Smooth muscle cell (in vitro differentiated cells): ENCODE data around the gene NPM3. TPM values are rescaled to one million over a fixed set of nuclear protein-coding genes. Genes with fewer than 3 reads are reported as not detected.

ENCODE experiments used
- DNase-seq: peaks from one replicate; lab custom pipeline; 2025; ENCODE audit not compliant: unreplicated experiment; lab: John Stamatoyannopoulos, UW
- H2AFZ ChIP-seq: fragments of 200-600 bp; sonication (generic); 2 replicates; pipeline ENCODE4 v1.6.0; 2016; ENCODE audit warnings: antibody characterized with exemption, low read depth, mild to moderate bottlenecking
- H3F3A ChIP-seq: fragments of 200-600 bp; sonication (generic); 2 replicates; pipeline ENCODE4 v1.6.0; 2017; ENCODE audit warnings: antibody characterized with exemption, low read depth
- H3K27ac ChIP-seq: fragments of 200-600 bp; sonication (generic); 2 replicates; pipeline ENCODE4 v1.5.1; 2016; ENCODE audit warnings: low read depth, mild to moderate bottlenecking
- H3K27me3 ChIP-seq: fragments of 200-600 bp; sonication (generic); 2 replicates; pipeline ENCODE4 v1.6.1; 2016; ENCODE audit warnings: low read depth, mild to moderate bottlenecking
- H3K36me3 ChIP-seq: fragments of 200-600 bp; sonication (generic); 2 replicates; pipeline ENCODE4 v1.5.1; 2016; ENCODE audit warnings: low read depth
- H3K4me1 ChIP-seq: fragments of 200-600 bp; sonication (generic); 2 replicates; pipeline ENCODE4 v1.5.1; 2016; ENCODE audit warnings: low read depth
- H3K4me2 ChIP-seq: fragments of 200-600 bp; sonication (generic); 2 replicates; pipeline ENCODE4 v1.6.0; 2016; ENCODE audit warnings: mild to moderate bottlenecking
- H3K4me3 ChIP-seq: fragments of 200-600 bp; sonication (generic); 2 replicates; pipeline ENCODE4 v1.5.1; 2016; ENCODE audit warnings: mild to moderate bottlenecking
- H3K79me2 ChIP-seq: fragments of 200-600 bp; sonication (generic); 2 replicates; pipeline ENCODE4 v1.6.0; 2016; ENCODE audit warnings: low read depth, mild to moderate bottlenecking
- H3K9ac ChIP-seq: fragments of 200-600 bp; sonication (generic); 2 replicates; pipeline ENCODE4 v1.6.0; 2016; ENCODE audit warnings: low read depth
- H3K9me3 ChIP-seq: fragments of 200-600 bp; sonication (generic); replicated peaks from 2 replicates; pipeline ENCODE4 v1.5.1; 2016; ENCODE audit warnings: low read depth
- H4K20me1 ChIP-seq: fragments of 200-600 bp; sonication (generic); 2 replicates; pipeline ENCODE4 v1.6.0; 2016; ENCODE audit warnings: low read depth
- whole genome bisulfite sequencing: methylation state at CpG from one replicate; pipeline ENCODE4 v1.1.7; 2016; ENCODE audit warnings: low lambda C conversion rate; 5-methylcytosine and 5-hydroxymethylcytosine counted together
- polyA plus RNA-seq: library from polyadenylated mRNA; unstranded; fragments of >200 nt; fragmentation: Nextera tagmentation; extraction: Ambion mirVana; gene quantifications from 2 replicates; pipeline ENCODE4 v1.2.1, GENCODE V29; 2016
- total RNA-seq: library from RNA; depleted of rRNA; stranded (reverse); fragments of >200 nt; gene quantifications from 2 replicates; pipeline ENCODE4 v1.2.3, GENCODE V29; 2014
- TF ChIP-seq, protein P1 (sequence below): fragments of 200-600 bp; sonication (generic); IDR thresholded peaks from 2 replicates; pipeline ENCODE4 v1.5.1; 2017; ENCODE audit warnings: borderline replicate concordance, mild to moderate bottlenecking, antibody characterized with exemption; ENCODE audit not compliant: insufficient read depth, poor library complexity, severe bottlenecking

NPM3 gene
- total and polyA plus RNA-seq, 2 experiments from 2014 or later: 10.2 to 65.0 TPM

DNA sequence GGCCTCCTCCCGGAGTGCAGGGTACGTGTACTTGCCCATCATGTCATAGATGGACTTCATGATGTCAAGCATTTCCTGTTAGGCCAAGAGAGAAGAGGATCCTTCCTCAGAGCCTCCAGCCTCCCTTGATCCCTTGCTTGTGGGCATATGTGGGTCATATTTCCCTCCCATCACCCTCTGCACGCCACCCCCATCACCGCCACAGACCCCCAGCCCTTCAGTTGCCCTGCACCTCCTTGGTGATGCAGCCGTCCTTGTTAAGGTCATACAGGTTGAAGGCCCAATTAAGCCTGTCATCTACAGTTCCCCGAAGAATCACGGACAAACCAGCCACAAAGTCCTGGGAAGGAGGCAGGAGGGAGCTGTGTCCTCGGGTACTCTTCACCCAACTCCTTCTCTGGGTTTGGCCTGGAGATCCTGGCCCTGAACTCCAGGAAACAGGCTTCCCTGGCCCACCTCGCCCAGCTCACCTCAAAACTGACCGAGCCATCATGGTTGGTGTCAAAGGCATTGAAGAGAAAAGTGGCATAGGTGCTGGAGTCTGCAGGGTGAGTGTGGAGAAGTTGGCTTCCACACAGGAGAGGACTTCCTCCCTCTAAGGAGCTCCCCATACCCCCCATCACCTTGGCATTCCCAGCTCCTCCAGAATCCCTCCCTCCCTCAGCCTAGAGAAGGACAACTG is 44.8 kb upstream of the NPM3 start:
- no peak overlapping the region for H3K9ac ChIP-seq
- no peaks in the 10 kb centered on the region for H3F3A ChIP-seq
- TF ChIP-seq, protein P1, sequence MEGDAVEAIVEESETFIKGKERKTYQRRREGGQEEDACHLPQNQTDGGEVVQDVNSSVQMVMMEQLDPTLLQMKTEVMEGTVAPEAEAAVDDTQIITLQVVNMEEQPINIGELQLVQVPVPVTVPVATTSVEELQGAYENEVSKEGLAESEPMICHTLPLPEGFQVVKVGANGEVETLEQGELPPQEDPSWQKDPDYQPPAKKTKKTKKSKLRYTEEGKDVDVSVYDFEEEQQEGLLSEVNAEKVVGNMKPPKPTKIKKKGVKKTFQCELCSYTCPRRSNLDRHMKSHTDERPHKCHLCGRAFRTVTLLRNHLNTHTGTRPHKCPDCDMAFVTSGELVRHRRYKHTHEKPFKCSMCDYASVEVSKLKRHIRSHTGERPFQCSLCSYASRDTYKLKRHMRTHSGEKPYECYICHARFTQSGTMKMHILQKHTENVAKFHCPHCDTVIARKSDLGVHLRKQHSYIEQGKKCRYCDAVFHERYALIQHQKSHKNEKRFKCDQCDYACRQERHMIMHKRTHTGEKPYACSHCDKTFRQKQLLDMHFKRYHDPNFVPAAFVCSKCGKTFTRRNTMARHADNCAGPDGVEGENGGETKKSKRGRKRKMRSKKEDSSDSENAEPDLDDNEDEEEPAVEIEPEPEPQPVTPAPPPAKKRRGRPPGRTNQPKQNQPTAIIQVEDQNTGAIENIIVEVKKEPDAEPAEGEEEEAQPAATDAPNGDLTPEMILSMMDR: no peak
- no peak overlapping the region for H3K4me3 ChIP-seq
- no peaks in the 10 kb centered on the region for H3K9me3 ChIP-seq
- 98% methylated on average over 10 of the region's 10 CpGs for WGBS
- no peaks in the 10 kb centered on the region for H3K36me3 ChIP-seq
- H3K27me3 ChIP-seq: no peaks in the 10 kb centered on the region
- no peak for DNase-seq
- H4K20me1 ChIP-seq: no peaks in the 10 kb centered on the region
- no peak overlapping the region for H3K27ac ChIP-seq
- H2AFZ ChIP-seq: no peak overlapping the region
- H3K4me1 ChIP-seq: peaks cover 10% of the 10 kb centered on the region
- H3K79me2 ChIP-seq: no peaks in the 10 kb centered on the region
- H3K4me2 ChIP-seq: no peak overlapping the region

DNA sequence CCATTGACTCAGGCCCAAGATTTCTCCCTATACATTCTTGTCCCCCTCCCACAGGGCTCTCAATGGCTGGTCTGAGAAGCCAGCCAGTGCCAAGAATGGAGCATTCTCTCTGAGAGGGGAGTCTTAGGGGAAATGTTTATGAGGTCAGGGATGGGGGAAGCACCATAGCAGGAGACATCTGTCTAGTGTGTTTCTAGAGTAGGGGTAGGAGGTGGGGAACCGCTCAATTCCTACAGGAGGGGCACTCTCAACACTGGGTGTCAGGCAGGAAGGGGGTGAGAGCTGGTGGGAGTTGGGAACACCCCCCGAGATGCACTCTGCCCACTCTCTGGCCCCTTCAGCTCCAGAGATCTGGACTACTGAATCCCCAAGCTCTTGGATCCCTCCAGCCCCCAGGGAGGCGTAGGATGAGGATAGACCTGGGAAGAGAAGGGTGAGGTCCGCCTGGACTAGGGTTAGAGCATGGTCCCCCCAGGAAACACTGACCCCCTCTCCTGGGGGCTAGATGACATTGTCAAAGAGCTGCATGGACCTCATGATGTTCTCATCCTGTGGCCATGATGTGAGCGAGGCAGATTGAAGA is 43.7 kb upstream of the NPM3 start:
- no peak overlapping the region for H3K4me3 ChIP-seq
- H3K9me3 ChIP-seq: no peaks in the 10 kb centered on the region
- no peaks in the 10 kb centered on the region for H3F3A ChIP-seq
- WGBS: 96% methylated on average over 5 of the region's 5 CpGs
- H3K36me3 ChIP-seq: no peaks in the 10 kb centered on the region
- no peak for DNase-seq
- TF ChIP-seq, protein P1: no peak
- no peaks in the 10 kb centered on the region for H4K20me1 ChIP-seq
- no peak overlapping the region for H3K4me2 ChIP-seq
- no peak overlapping the region for H3K9ac ChIP-seq
- H3K4me1 ChIP-seq: peaks cover 10% of the 10 kb centered on the region
- no peak overlapping the region for H2AFZ ChIP-seq
- no peak overlapping the region for H3K27ac ChIP-seq
- H3K27me3 ChIP-seq: no peaks in the 10 kb centered on the region
- no peaks in the 10 kb centered on the region for H3K79me2 ChIP-seq

DNA sequence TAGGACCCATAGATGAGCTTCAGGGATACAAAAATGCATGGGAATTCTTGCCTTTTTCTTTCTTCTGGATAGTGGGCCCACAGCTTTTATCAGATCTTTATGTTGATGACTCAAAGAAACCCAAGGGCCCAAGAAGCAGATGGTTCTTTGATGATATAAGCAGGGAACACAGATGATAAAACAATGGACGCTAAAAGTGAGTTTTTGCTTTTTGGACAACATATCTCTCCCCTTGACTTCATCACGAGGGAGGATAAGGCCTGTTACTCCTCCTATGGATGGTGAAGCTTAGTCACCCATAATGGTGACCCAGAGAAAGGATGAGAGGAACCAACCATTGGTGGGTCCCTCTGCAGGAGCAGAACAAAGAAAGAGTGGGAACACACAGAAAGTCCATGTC is 41.5 kb upstream of the NPM3 start:
- 95% methylated on average over 2 of the region's 2 CpGs for WGBS
- peaks cover 6% of the 10 kb centered on the region for H3K4me1 ChIP-seq
- H4K20me1 ChIP-seq: no peaks in the 10 kb centered on the region
- TF ChIP-seq, protein P1: no peak
- H3F3A ChIP-seq: no peaks in the 10 kb centered on the region
- H3K9me3 ChIP-seq: no peaks in the 10 kb centered on the region
- no peak overlapping the region for H3K4me3 ChIP-seq
- H3K36me3 ChIP-seq: no peaks in the 10 kb centered on the region
- no peak overlapping the region for H3K27ac ChIP-seq
- no peak overlapping the region for H3K9ac ChIP-seq
- H3K79me2 ChIP-seq: no peaks in the 10 kb centered on the region
- no peak overlapping the region for H2AFZ ChIP-seq
- no peak for DNase-seq
- no peaks in the 10 kb centered on the region for H3K27me3 ChIP-seq
- H3K4me2 ChIP-seq: no peak overlapping the region
